Osteoblast (primary cell): ENCODE data around the gene MYL6. TPM values are rescaled to one million over a fixed set of nuclear protein-coding genes. Genes with fewer than 3 reads are reported as not detected.

Experiments used
- DNase-seq: peaks from one replicate; pipeline ENCODE4 v3.0.0; 2011; ENCODE audit warnings: low spot score, mixed read lengths; ENCODE audit not compliant: insufficient read length; ENCODE audit errors: missing footprints
- H2AFZ ChIP-seq: 2 replicates; pipeline ENCODE4 v1.6.0; 2011; ENCODE audit warnings: mild to moderate bottlenecking, low read length
- H3K27ac ChIP-seq: 2 replicates; pipeline ENCODE4 v1.5.1; 2011; ENCODE audit warnings: mild to moderate bottlenecking, low read depth, low read length, moderate library complexity
- H3K27me3 ChIP-seq: 2 replicates; pipeline ENCODE4 v1.6.0; 2012; ENCODE audit warnings: mild to moderate bottlenecking, control low read depth, inconsistent platforms, low read length, moderate library complexity; ENCODE audit not compliant: insufficient read depth
- H3K36me3 ChIP-seq: 2 replicates; pipeline ENCODE4 v1.5.1; 2011; ENCODE audit warnings: mild to moderate bottlenecking, low read length, control low read depth, moderate library complexity; ENCODE audit not compliant: insufficient read depth
- H3K4me1 ChIP-seq: 2 replicates; pipeline ENCODE4 v1.5.1; 2011; ENCODE audit warnings: mild to moderate bottlenecking, low read length, control low read depth, moderate library complexity; ENCODE audit not compliant: insufficient read depth
- H3K4me2 ChIP-seq: 2 replicates; pipeline ENCODE4 v1.6.0; 2011; ENCODE audit warnings: mild to moderate bottlenecking, low read length; ENCODE audit not compliant: insufficient read depth
- H3K4me3 ChIP-seq: fragments of 200-600 bp; sonication (generic); 3 replicates; pipeline ENCODE4 v1.5.1; 2012; ENCODE audit warnings: mild to moderate bottlenecking, low read length, inconsistent platforms; ENCODE audit not compliant: insufficient read depth
- H3K79me2 ChIP-seq: 2 replicates; pipeline ENCODE4 v1.6.0; 2012; ENCODE audit warnings: mild to moderate bottlenecking, low read length, control low read depth, inconsistent platforms; ENCODE audit not compliant: insufficient read depth
- H3K9me3 ChIP-seq: 2 replicates; pipeline ENCODE4 v1.5.1; 2011; ENCODE audit warnings: low read depth, low read length, control low read depth
- H4K20me1 ChIP-seq: 2 replicates; pipeline ENCODE4 v1.6.0; 2012; ENCODE audit warnings: mild to moderate bottlenecking, low read length, control low read depth; ENCODE audit not compliant: insufficient read depth
- total RNA-seq: library from RNA; depleted of rRNA; stranded (reverse); fragments of >200 nt; gene quantifications from 2 replicates; pipeline ENCODE4 v1.2.3, GENCODE V29; 2012
- TF ChIP-seq, protein P1 (sequence below): IDR thresholded peaks from 2 replicates; pipeline ENCODE4 v1.5.1; 2011; ENCODE audit warnings: mild to moderate bottlenecking, low read depth, low read length, moderate library complexity; ENCODE audit errors: extremely low read depth

The MYL6 gene
- total RNA-seq, 1 donor: 873 TPM

DNA sequence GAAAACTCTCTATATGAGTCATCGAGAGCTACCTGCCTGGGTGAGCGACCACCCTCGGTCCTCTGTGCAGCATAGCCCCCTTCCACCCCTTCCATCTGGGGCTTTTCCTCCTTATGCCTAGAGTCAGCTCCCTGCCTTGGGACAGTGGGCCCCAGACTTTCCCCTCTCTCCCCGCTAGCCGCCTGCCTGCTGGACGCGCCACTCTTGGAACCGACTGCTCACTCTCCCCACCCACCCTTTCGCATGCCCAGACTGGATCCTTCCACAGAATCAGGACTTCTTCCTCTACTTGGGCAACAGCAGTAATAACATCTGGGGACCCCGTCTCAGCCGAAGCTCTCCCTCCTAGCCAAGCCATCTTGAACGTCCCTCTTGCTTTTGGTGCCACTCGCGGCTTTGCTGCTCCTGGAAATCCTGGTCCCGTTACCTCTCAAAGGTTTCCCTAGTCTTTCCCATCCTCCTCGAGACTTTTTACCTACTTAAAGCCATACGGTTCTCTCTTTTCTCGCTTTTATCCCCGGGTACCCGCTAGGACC lies 29.4 kb upstream of the MYL6 start:
- TF ChIP-seq, protein P1, sequence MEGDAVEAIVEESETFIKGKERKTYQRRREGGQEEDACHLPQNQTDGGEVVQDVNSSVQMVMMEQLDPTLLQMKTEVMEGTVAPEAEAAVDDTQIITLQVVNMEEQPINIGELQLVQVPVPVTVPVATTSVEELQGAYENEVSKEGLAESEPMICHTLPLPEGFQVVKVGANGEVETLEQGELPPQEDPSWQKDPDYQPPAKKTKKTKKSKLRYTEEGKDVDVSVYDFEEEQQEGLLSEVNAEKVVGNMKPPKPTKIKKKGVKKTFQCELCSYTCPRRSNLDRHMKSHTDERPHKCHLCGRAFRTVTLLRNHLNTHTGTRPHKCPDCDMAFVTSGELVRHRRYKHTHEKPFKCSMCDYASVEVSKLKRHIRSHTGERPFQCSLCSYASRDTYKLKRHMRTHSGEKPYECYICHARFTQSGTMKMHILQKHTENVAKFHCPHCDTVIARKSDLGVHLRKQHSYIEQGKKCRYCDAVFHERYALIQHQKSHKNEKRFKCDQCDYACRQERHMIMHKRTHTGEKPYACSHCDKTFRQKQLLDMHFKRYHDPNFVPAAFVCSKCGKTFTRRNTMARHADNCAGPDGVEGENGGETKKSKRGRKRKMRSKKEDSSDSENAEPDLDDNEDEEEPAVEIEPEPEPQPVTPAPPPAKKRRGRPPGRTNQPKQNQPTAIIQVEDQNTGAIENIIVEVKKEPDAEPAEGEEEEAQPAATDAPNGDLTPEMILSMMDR: no peak

DNA sequence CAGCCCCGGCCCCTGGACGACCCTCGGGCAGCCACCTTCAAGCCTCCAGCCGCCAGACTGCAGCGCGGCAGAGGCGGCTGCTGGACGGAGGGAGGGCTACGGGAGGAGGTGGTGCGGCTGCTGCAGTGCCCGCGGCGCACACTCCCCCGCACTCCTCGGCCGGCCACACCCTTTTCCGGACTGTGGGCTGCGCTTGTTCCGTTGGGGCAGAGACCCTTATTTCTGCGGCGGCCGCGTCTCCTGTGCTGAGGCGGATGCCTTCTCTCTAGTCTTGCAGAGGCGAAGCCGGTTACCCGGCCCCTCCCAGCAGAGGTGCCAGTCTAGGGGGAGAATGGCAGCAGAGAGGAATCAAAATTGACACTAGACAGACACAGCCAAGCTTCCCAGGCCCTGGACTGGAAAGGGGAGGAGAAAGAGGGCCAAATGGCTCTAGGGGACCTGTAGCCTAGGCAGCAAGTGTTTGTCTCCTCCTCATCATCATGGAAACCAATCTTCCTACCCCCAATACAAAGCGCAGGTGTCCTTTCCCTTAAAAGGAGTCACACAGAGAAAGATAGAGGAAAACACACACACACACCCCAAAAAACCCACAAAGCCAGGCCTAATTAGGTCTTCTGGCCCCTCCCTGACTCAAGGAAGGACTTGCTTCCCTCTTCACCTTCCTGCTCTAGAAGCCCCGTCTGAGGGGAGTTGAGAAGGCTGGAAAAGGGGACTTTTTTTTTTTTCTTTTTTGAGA lies 28.8 kb upstream of the MYL6 start:
- Histone ChIP-seq H2AFZ (peak overlapping the region; percentile 51), H3K79me2 (peaks cover 25% of the 10 kb centered on the region), H4K20me1 (no peaks in the 10 kb centered on the region), H3K9me3 (no peaks in the 10 kb centered on the region), H3K27me3 (no peaks in the 10 kb centered on the region), H3K4me2 (peak overlapping the region; percentile 92), H3K4me1 (peaks cover 23% of the 10 kb centered on the region), H3K27ac (peak overlapping the region; percentile 65), H3K36me3 (peaks cover 39% of the 10 kb centered on the region), H3K4me3 (peak overlapping the region; percentile 86)
- TF ChIP-seq, protein P1: no peak
- DNase-seq: peak; percentile 89

More for the DNA sequence above, 29.4 kb upstream of the MYL6 start:
- peak overlapping the region; percentile 51 for H2AFZ ChIP-seq
- H3K27me3 ChIP-seq: no peaks in the 10 kb centered on the region
- DNase-seq: peak; percentile 70
- no peaks in the 10 kb centered on the region for H3K9me3 ChIP-seq
- peak overlapping the region; percentile 65 for H3K27ac ChIP-seq
- H3K36me3 ChIP-seq: peaks cover 33% of the 10 kb centered on the region
- no peaks in the 10 kb centered on the region for H4K20me1 ChIP-seq
- H3K4me1 ChIP-seq: peaks cover 23% of the 10 kb centered on the region
- peak overlapping the region; percentile 92 for H3K4me2 ChIP-seq
- H3K79me2 ChIP-seq: peaks cover 31% of the 10 kb centered on the region
- H3K4me3 ChIP-seq: peak overlapping the region; percentile 86

DNA sequence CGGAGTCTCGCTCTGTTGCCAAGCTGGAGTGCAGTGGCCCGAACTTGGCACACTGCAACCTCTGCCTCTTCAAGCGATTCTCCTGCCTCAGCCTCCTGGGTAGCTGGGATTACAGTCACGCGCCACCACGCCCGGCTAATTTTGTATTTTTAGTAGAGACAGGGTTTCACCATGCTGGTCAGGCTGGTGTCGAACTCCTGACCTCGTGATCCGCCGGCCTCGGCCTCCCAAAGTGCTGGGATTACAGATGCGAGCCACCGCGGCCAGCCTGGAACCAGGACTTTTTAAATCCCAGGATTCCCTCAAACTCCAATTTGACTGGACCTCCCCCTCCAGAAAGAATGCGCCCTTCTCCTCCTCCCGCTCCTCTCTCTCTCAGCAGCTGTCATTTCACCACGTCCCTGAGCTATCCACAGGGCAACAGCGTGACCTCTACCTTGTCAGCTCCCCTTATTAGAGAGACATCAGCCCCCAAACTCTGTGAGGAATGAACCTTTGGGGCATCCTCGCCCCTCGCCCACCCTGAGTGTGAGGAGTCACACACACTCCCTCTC lies 28.1 kb upstream of the MYL6 start:
- H3K79me2 ChIP-seq: peaks cover 25% of the 10 kb centered on the region
- H3K9me3 ChIP-seq: no peaks in the 10 kb centered on the region
- H3K27ac ChIP-seq: no peak overlapping the region
- TF ChIP-seq, protein P1: no peak
- peak overlapping the region; percentile 86 for H3K4me3 ChIP-seq
- no peaks in the 10 kb centered on the region for H3K27me3 ChIP-seq
- no peak overlapping the region for H2AFZ ChIP-seq
- H3K4me1 ChIP-seq: peaks cover 23% of the 10 kb centered on the region
- no peaks in the 10 kb centered on the region for H4K20me1 ChIP-seq
- DNase-seq: no peak
- H3K36me3 ChIP-seq: peaks cover 39% of the 10 kb centered on the region
- H3K4me2 ChIP-seq: peak overlapping the region; percentile 92

DNA sequence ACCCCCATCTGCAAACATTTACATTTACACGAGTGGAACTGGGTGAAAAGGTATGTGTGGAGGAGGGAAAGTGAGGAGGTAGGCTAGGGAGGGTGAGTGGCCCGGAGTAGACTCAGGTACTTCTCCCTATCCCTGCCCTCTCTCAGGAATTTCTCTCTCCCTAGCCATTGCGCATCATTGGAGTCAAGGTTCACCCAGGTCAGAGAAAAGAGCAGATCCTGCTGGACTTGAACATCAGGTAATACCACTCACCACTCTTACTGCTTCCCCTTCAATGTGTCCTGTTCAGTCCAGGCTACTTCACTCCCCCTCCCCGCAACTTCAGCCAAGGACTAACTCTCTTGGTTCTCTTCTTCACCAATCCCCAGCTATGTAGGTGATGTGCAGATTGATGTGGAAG lies 27.3 kb upstream of the MYL6 start:
- TF ChIP-seq, protein P1: no peak
- no peak overlapping the region for H3K4me2 ChIP-seq

More for the DNA sequence above, 27.3 kb upstream of the MYL6 start:
- peaks cover 44% of the 10 kb centered on the region for H3K36me3 ChIP-seq
- no peak overlapping the region for H3K27ac ChIP-seq
- H3K27me3 ChIP-seq: no peaks in the 10 kb centered on the region
- no peaks in the 10 kb centered on the region for H3K9me3 ChIP-seq
- H3K4me3 ChIP-seq: no peak overlapping the region
- DNase-seq: no peak
- H2AFZ ChIP-seq: no peak overlapping the region
- peaks cover 23% of the 10 kb centered on the region for H3K4me1 ChIP-seq
- peaks cover 25% of the 10 kb centered on the region for H3K79me2 ChIP-seq
- H4K20me1 ChIP-seq: no peaks in the 10 kb centered on the region
